Pulmonary artery endothelial cell (primary cell): ENCODE results near the gene MLX. TPM values are rescaled to one million over a fixed set of nuclear protein-coding genes. Genes with fewer than 3 reads are reported as not detected.
A peak's percentile ranks its signal among the peaks of the same experiment; 100 is the strongest.
"Not testable (repeated sequence)": the region's sequence is repeated elsewhere in the genome, so short reads cannot be mapped to it uniquely, and the experiment has no call there.

Experiments used
- DNase-seq: peaks from one replicate; pipeline ENCODE4 v3.0.0-alpha.2; 2011; ENCODE audit warnings: low read depth, low spot score
- total RNA-seq: library from RNA; depleted of rRNA; stranded (reverse); fragments of >200 nt; gene quantifications from 2 replicates; pipeline ENCODE4 v1.2.3, GENCODE V29; 2014

The MLX gene
- total RNA-seq, 1 donor from 2014 or later = 33.2 TPM

- no peak for DNase-seq
Measured at GRCh38 chr17:42536372-42537155, 30.3 kb upstream of the MLX start.

- no peak for DNase-seq
Measured at GRCh38 chr17:42537156-42537805, 29.6 kb upstream of the MLX start.

- no peak for DNase-seq
Measured at GRCh38 chr17:42537826-42538451, 29.0 kb upstream of the MLX start.

- no peak for DNase-seq
Measured at GRCh38 chr17:42538482-42538881, 28.4 kb upstream of the MLX start.

- DNase-seq = not testable (repeated sequence)
Measured at GRCh38 chr17:42540558-42540957, 26.3 kb upstream of the MLX start.

- no peak for DNase-seq
Measured at GRCh38 chr17:42541041-42541833, 25.7 kb upstream of the MLX start.

GRCh38 chr17:42543190-42544079 is 23.5 kb upstream of the MLX start:
- DNase-seq = no peak

- DNase-seq = no peak
Measured at GRCh38 chr17:42544874-42545283, 22.0 kb upstream of the MLX start.

- DNase-seq = not testable (repeated sequence)
Measured at GRCh38 chr17:42545755-42546505, 21.0 kb upstream of the MLX start.

GRCh38 chr17:42547001-42547461 is 19.9 kb upstream of the MLX start:
- no peak for DNase-seq

GRCh38 chr17:42547698-42548069 is 19.2 kb upstream of the MLX start:
- DNase-seq = no peak

- DNase-seq = no peak
Measured at GRCh38 chr17:42548070-42548837, 18.6 kb upstream of the MLX start.

- DNase-seq = no peak
Measured at GRCh38 chr17:42548993-42549755, 17.7 kb upstream of the MLX start.

GRCh38 chr17:42552736-42553135 is 14.2 kb upstream of the MLX start, which contains the start of gene HSD17B1:
Gene HSD17B1, plus strand, starts transcription at chr17:42552923. Its CDS starts 11 bp downstream, at chr17:42552934.
- DNase-seq = not testable (repeated sequence)

GRCh38 chr17:42553161-42553818 is 13.6 kb upstream of the MLX start:
- DNase-seq = no peak

- DNase-seq = no peak
Measured at GRCh38 chr17:42553866-42554249, 13.0 kb upstream of the MLX start.

GRCh38 chr17:42554250-42555121 is 12.4 kb upstream of the MLX start:
- DNase-seq = peak; percentile 54
